Sigmoid colon (tissue), 4 donors: Measurements from ENCODE around the gene GPD2.

Experiments
- EP300 ChIP-seq, 4 donors: sonication (generic); formaldehyde crosslinking; IDR thresholded peaks; one replicate each; pipeline ENCODE4 v1.6.1; 2017; ENCODE audit warnings: antibody characterized with exemption in 4 of 4
- POLR2A ChIP-seq, 2 donors: fragments of 450-650 bp; IDR thresholded peaks; one replicate each; pipeline ENCODE4 v1.6.1; 2016; ENCODE audit warnings: antibody characterized with exemption in 2 of 2, mild to moderate bottlenecking in 2 of 2, moderate library complexity in 2 of 2
- POLR2AphosphoS5 ChIP-seq, 4 donors: sonication (generic); formaldehyde crosslinking; IDR thresholded peaks; one replicate each; pipeline ENCODE4 v1.6.1; 2017; ENCODE audit warnings: antibody characterized with exemption in 4 of 4
- TF ChIP-seq, protein P1 (sequence below), 4 experiments: fragments of 450-650 bp in 3 of 4; fragments of 200-600 bp in 1 of 4; IDR thresholded peaks; one replicate each; pipeline ENCODE4 v1.5.1; 2016 to 2019; ENCODE audit warnings: antibody characterized with exemption in 4 of 4, mild to moderate bottlenecking in 3 of 4, moderate library complexity in 2 of 4

DNA sequence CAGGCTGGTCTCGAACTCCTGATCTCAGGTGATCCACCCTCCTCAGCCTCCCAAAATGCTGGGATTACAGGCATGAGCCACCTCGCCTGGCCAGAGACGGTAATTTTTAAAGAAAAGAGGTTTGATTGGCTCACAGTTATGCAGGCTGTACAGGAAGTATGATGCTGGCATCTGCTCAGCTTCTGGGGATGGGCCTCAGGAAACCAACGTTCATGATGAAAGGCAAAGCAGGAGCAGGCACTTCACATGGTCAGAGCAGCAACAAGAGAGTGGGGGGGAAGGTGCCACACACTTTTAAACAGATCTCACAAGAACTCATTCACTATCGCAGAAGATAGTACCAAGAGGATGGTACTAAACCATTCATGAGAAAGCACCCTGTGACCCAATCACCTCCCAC lies 38.0 kb upstream of the GPD2 start:
- TF ChIP-seq, protein P1, sequence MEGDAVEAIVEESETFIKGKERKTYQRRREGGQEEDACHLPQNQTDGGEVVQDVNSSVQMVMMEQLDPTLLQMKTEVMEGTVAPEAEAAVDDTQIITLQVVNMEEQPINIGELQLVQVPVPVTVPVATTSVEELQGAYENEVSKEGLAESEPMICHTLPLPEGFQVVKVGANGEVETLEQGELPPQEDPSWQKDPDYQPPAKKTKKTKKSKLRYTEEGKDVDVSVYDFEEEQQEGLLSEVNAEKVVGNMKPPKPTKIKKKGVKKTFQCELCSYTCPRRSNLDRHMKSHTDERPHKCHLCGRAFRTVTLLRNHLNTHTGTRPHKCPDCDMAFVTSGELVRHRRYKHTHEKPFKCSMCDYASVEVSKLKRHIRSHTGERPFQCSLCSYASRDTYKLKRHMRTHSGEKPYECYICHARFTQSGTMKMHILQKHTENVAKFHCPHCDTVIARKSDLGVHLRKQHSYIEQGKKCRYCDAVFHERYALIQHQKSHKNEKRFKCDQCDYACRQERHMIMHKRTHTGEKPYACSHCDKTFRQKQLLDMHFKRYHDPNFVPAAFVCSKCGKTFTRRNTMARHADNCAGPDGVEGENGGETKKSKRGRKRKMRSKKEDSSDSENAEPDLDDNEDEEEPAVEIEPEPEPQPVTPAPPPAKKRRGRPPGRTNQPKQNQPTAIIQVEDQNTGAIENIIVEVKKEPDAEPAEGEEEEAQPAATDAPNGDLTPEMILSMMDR (IDR thresholded peaks at IDR 0.05): no peak
- TF ChIP-seq POLR2AphosphoS5 (IDR thresholded peaks at IDR 0.05) (no peak), POLR2A (IDR thresholded peaks at IDR 0.05) (no peak), EP300 (IDR thresholded peaks at IDR 0.05) (no peak)
